Erythroblast (primary cell): ENCODE measurements around the gene MTHFR.

Experiments used
- GATA1 ChIP-seq: IDR thresholded peaks from 2 replicates; pipeline ENCODE4 v1.6.1; 2011; ENCODE audit warnings: low read depth, mild to moderate bottlenecking, control low read depth, low read length, moderate library complexity
- POLR2A ChIP-seq: IDR thresholded peaks from 2 replicates; pipeline ENCODE4 v1.6.1; 2011; ENCODE audit warnings: mild to moderate bottlenecking, low read length

DNA sequence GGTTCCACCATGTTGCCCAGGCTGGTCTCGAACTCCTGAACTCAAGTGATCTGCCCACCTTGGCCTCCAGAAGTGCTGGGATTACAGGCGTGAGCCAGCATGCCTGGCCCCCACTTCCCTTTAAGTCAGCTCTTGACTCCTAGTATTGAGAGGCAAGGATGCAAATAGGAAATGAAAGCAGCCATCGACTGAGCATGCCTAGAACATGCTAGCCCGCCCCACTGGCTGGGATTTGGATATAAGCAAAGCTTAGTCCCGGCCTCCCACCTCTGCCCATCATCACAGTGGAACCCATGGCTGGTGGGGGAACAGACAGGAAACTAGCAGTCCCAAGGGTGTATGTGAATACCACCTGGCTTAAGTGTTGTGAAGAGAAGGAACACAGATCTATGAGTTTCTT, 33.3 kb downstream of the MTHFR start:
- no peak for TF ChIP-seq POLR2A
- no peak for TF ChIP-seq GATA1
